ENCODE data around the gene DDHD1. TPM values are rescaled to one million over a fixed set of nuclear protein-coding genes. Genes with fewer than 3 reads are reported as not detected.

DDHD1 gene
- total and polyA plus RNA-seq, 7 experiments from 2014 or later: 6.7 to 103 (median 48.2) TPM

- no peaks in the 10 kb centered on the region for H3K9me3 ChIP-seq (ENCODE audit: control insufficient read depth in 2 of 3, low read length in 3 of 3)
- no peaks in the 10 kb centered on the region for H3K4me1 ChIP-seq (ENCODE audit: control insufficient read depth in 2 of 2, insufficient read depth in 2 of 2, low read length in 2 of 2)
- Mint-ChIP-seq H3K27ac (no peak overlapping the region), H3K27me3 (no peaks in the 10 kb centered on the region), H3K36me3 (peaks cover 39 to 77% (median 65%) of the 10 kb centered on the region in 5 donors), H3K4me1 (peaks cover 0 to 17% (median 3%) of the 10 kb centered on the region in 7 donors), H3K4me3 (no peak overlapping the region), H3K9me3 (peaks cover 0 to 11% (median 0%) of the 10 kb centered on the region in 11 donors)
- H3K4me3 ChIP-seq (ENCODE audit: low read length): no peak overlapping the region
- intact Hi-C loops (cut with micrococcal nuclease): no loop called here
- ChIA-PET CTCF (no interaction called here), POLR2A (no interaction called here)
- no peak for DNase-seq
- no peak overlapping the region for H3K27ac ChIP-seq (ENCODE audit: low read depth, low read length)
- no peaks in the 10 kb centered on the region for H3K27me3 ChIP-seq (ENCODE audit: control insufficient read depth in 2 of 2, insufficient read depth in 2 of 2, low read length in 2 of 2)
- H3K36me3 ChIP-seq (ENCODE audit: control insufficient read depth in 2 of 3, insufficient read depth in 3 of 3, low read length in 3 of 3): peaks cover 0 to 40% (median 7%) of the 10 kb centered on the region in 3 experiments
- no peak for ATAC-seq
Observed at GRCh38 chr14:53037016-53037415, 116.1 kb downstream of the DDHD1 start.

- DNase-seq (no peak), ATAC-seq (no peak)
- H3K4me1 ChIP-seq (ENCODE audit: control insufficient read depth in 2 of 2, insufficient read depth in 2 of 2, low read length in 2 of 2): no peaks in the 10 kb centered on the region
- Mint-ChIP-seq H3K9me3 (peaks cover 0 to 17% (median 3%) of the 10 kb centered on the region in 11 donors), H3K27me3 (no peaks in the 10 kb centered on the region), H3K36me3 (peaks cover 34 to 69% (median 54%) of the 10 kb centered on the region in 5 donors), H3K4me3 (no peak overlapping the region), H3K27ac (peak overlapping the region in 1 of 9 donors; percentile 10), H3K4me1 (peaks cover 0 to 29% (median 5%) of the 10 kb centered on the region in 7 donors)
- no peaks in the 10 kb centered on the region for H3K27me3 ChIP-seq (ENCODE audit: control insufficient read depth in 2 of 2, insufficient read depth in 2 of 2, low read length in 2 of 2)
- H3K4me3 ChIP-seq (ENCODE audit: low read length): no peak overlapping the region
- H3K9me3 ChIP-seq (ENCODE audit: control insufficient read depth in 2 of 3, low read length in 3 of 3): no peaks in the 10 kb centered on the region
- ChIA-PET CTCF (no interaction called here), POLR2A (no interaction called here)
- H3K36me3 ChIP-seq (ENCODE audit: control insufficient read depth in 2 of 3, insufficient read depth in 3 of 3, low read length in 3 of 3): peaks cover 0 to 26% (median 7%) of the 10 kb centered on the region in 3 experiments
- intact Hi-C loops (cut with micrococcal nuclease): no loop called here
- no peak overlapping the region for H3K27ac ChIP-seq (ENCODE audit: low read depth, low read length)
Observed at GRCh38 chr14:53035336-53036210, 117.5 kb downstream of the DDHD1 start.

GRCh38 chr14:53034688-53035230 lies 118.4 kb downstream of the DDHD1 start:
- H3K36me3 Mint-ChIP-seq: peaks cover 33 to 69% (median 54%) of the 10 kb centered on the region in 5 donors
- CTCF ChIA-PET: no interaction called here

GRCh38 chr14:53034036-53034435 lies 119.1 kb downstream of the DDHD1 start:
- H3K4me1 ChIP-seq (ENCODE audit: control insufficient read depth in 2 of 2, insufficient read depth in 2 of 2, low read length in 2 of 2): no peaks in the 10 kb centered on the region
- no peak overlapping the region for H3K27ac Mint-ChIP-seq
- DNase-seq (no peak), ATAC-seq (no peak)
- intact Hi-C loops (cut with micrococcal nuclease): no loop called here
- H3K36me3 Mint-ChIP-seq: peaks cover 28 to 66% (median 51%) of the 10 kb centered on the region in 5 donors
- H3K27me3 ChIP-seq (ENCODE audit: control insufficient read depth in 2 of 2, insufficient read depth in 2 of 2, low read length in 2 of 2): no peaks in the 10 kb centered on the region
- H3K4me1 Mint-ChIP-seq: peaks cover 0 to 40% (median 8%) of the 10 kb centered on the region in 7 donors
- peaks cover 0 to 28% (median 7%) of the 10 kb centered on the region in 11 donors for H3K9me3 Mint-ChIP-seq
- CTCF ChIA-PET: no interaction called here
- peaks cover 0 to 4% (median 0%) of the 10 kb centered on the region in 3 experiments for H3K9me3 ChIP-seq (ENCODE audit: control insufficient read depth in 2 of 3, low read length in 3 of 3)
- POLR2A ChIA-PET: no interaction called here
- no peak overlapping the region for H3K4me3 ChIP-seq (ENCODE audit: low read length)
- peaks cover 0 to 11% (median 3%) of the 10 kb centered on the region in 3 experiments for H3K36me3 ChIP-seq (ENCODE audit: control insufficient read depth in 2 of 3, insufficient read depth in 3 of 3, low read length in 3 of 3)
- no peak overlapping the region for H3K27ac ChIP-seq (ENCODE audit: low read depth, low read length)
- no peaks in the 10 kb centered on the region for H3K27me3 Mint-ChIP-seq
- H3K4me3 Mint-ChIP-seq: no peak overlapping the region

More at GRCh38 chr14:53034688-53035230, 118.4 kb downstream of the DDHD1 start:
- ATAC-seq (no peak), DNase-seq (no peak)
- peak overlapping the region in 3 of 9 donors; percentile 17 to 76 (median 31) for H3K27ac Mint-ChIP-seq
- no peaks in the 10 kb centered on the region for H3K27me3 Mint-ChIP-seq
- H3K36me3 ChIP-seq (ENCODE audit: control insufficient read depth in 2 of 3, insufficient read depth in 3 of 3, low read length in 3 of 3): peaks cover 0 to 19% (median 7%) of the 10 kb centered on the region in 3 experiments
- peaks cover 0 to 23% (median 5%) of the 10 kb centered on the region in 11 donors for H3K9me3 Mint-ChIP-seq
- no peaks in the 10 kb centered on the region for H3K4me1 ChIP-seq (ENCODE audit: control insufficient read depth in 2 of 2, insufficient read depth in 2 of 2, low read length in 2 of 2)
- H3K4me3 ChIP-seq (ENCODE audit: low read length): no peak overlapping the region
- H3K27me3 ChIP-seq (ENCODE audit: control insufficient read depth in 2 of 2, insufficient read depth in 2 of 2, low read length in 2 of 2): no peaks in the 10 kb centered on the region
- H3K27ac ChIP-seq (ENCODE audit: low read depth, low read length): no peak overlapping the region
- POLR2A ChIA-PET: no interaction called here
- no peaks in the 10 kb centered on the region for H3K9me3 ChIP-seq (ENCODE audit: control insufficient read depth in 2 of 3, low read length in 3 of 3)
- H3K4me3 Mint-ChIP-seq: no peak overlapping the region
- intact Hi-C loops (cut with micrococcal nuclease): no loop called here
- peaks cover 0 to 36% (median 5%) of the 10 kb centered on the region in 7 donors for H3K4me1 Mint-ChIP-seq

- Histone ChIP-seq H3K4me3 (ENCODE audit: low read length) (no peak overlapping the region), H3K9me3 (ENCODE audit: control insufficient read depth in 2 of 3, low read length in 3 of 3) (peaks cover 0 to 4% (median 0%) of the 10 kb centered on the region in 3 experiments), H3K4me1 (ENCODE audit: control insufficient read depth in 2 of 2, insufficient read depth in 2 of 2, low read length in 2 of 2) (no peaks in the 10 kb centered on the region), H3K36me3 (ENCODE audit: control insufficient read depth in 2 of 3, insufficient read depth in 3 of 3, low read length in 3 of 3) (peaks cover 0 to under 1% (median 0%) of the 10 kb centered on the region in 3 experiments), H3K27ac (ENCODE audit: low read depth, low read length) (no peak overlapping the region), H3K27me3 (ENCODE audit: control insufficient read depth in 2 of 2, insufficient read depth in 2 of 2, low read length in 2 of 2) (no peaks in the 10 kb centered on the region)
- H3K4me1 Mint-ChIP-seq: peaks cover 6 to 48% (median 14%) of the 10 kb centered on the region in 7 donors
- no peak overlapping the region for H3K4me3 Mint-ChIP-seq
- POLR2A ChIA-PET: no interaction called here
- CTCF ChIA-PET: interaction anchor here (0.6 kb wide), 1 partner anchor 22 kb away, joined by 5 read pairs; no protein-coding TSS in a partner anchor
- H3K9me3 Mint-ChIP-seq: peaks cover 0 to 24% (median 10%) of the 10 kb centered on the region in 11 donors
- H3K27me3 Mint-ChIP-seq: no peaks in the 10 kb centered on the region
- no peak overlapping the region for H3K27ac Mint-ChIP-seq
- intact Hi-C loops (cut with micrococcal nuclease): no loop called here
- H3K36me3 Mint-ChIP-seq: peaks cover 25 to 64% (median 40%) of the 10 kb centered on the region in 5 donors
- no peak for ATAC-seq
- no peak for DNase-seq
Observed at GRCh38 chr14:53032838-53033390, 120.2 kb downstream of the DDHD1 start.

- no peak for ATAC-seq
Observed at GRCh38 chr14:53032161-53032803, 120.8 kb downstream of the DDHD1 start.

More at GRCh38 chr14:53032161-53032803, 120.8 kb downstream of the DDHD1 start:
- POLR2A ChIA-PET: no interaction called here
- Mint-ChIP-seq H3K36me3 (peaks cover 19 to 63% (median 34%) of the 10 kb centered on the region in 5 donors), H3K4me3 (no peak overlapping the region), H3K4me1 (peaks cover 12 to 55% (median 20%) of the 10 kb centered on the region in 7 donors), H3K27ac (no peak overlapping the region), H3K9me3 (peaks cover 2 to 21% (median 6%) of the 10 kb centered on the region in 11 donors), H3K27me3 (no peaks in the 10 kb centered on the region)
- no peak for DNase-seq
- H3K27me3 ChIP-seq (ENCODE audit: control insufficient read depth in 2 of 2, insufficient read depth in 2 of 2, low read length in 2 of 2): no peaks in the 10 kb centered on the region
- no peak overlapping the region for H3K27ac ChIP-seq (ENCODE audit: low read depth, low read length)
- H3K4me3 ChIP-seq (ENCODE audit: low read length): no peak overlapping the region
- CTCF ChIA-PET: no interaction called here
- peaks cover 0 to 4% (median 0%) of the 10 kb centered on the region in 3 experiments for H3K9me3 ChIP-seq (ENCODE audit: control insufficient read depth in 2 of 3, low read length in 3 of 3)
- intact Hi-C loops (cut with micrococcal nuclease): no loop called here
- no peaks in the 10 kb centered on the region for H3K36me3 ChIP-seq (ENCODE audit: control insufficient read depth in 2 of 3, insufficient read depth in 3 of 3, low read length in 3 of 3)
- H3K4me1 ChIP-seq (ENCODE audit: control insufficient read depth in 2 of 2, insufficient read depth in 2 of 2, low read length in 2 of 2): peaks cover 0 to 4% of the 10 kb centered on the region in 2 donors
